Tibial artery (tissue), 4 donors: Measurements from ENCODE around the gene MSI2.

ENCODE experiments used
- DNase-seq, 2 donors: peaks; one replicate each; pipeline ENCODE4 v3.0.0-alpha.2; 2019
- H3K27ac ChIP-seq, 2 donors: fragments of 200-600 bp; sonication (generic) in 1 of 2; 1 replicate in 1 of 2; 2 replicates in 1 of 2; pipeline ENCODE4 v1.5.1; 2018 to 2019; ENCODE audit warnings: mild to moderate bottlenecking in 1 of 2
- H3K27me3 ChIP-seq, 2 donors: fragments of 200-600 bp; sonication (generic) in 1 of 2; one replicate each; pipeline versions ENCODE4 v1.5.1 to v1.6.0; 2016 to 2019
- H3K36me3 ChIP-seq, 3 donors: fragments of 200-600 bp; sonication (generic) in 2 of 3; one replicate each; pipeline ENCODE4 v1.5.1; 2016 to 2019; ENCODE audit warnings: mild to moderate bottlenecking in 2 of 3
- H3K4me1 ChIP-seq, 4 donors: fragments of 200-600 bp; sonication (generic) in 2 of 4; 1 replicate in 3 of 4; 2 replicates in 1 of 4; pipeline ENCODE4 v1.5.1; 2016 to 2019
- H3K4me3 ChIP-seq, 2 donors: fragments of 200-600 bp; sonication (generic) in 1 of 2; 1 replicate in 1 of 2; 2 replicates in 1 of 2; pipeline ENCODE4 v1.5.1; 2018 to 2019; ENCODE audit warnings: mild to moderate bottlenecking in 2 of 2
- H3K9me3 ChIP-seq, 3 donors: fragments of 200-600 bp; sonication (generic) in 1 of 3; one replicate each; pipeline ENCODE4 v1.5.1; 2016 to 2019
- intact Hi-C: fragments of 100-400 bp; cut with DNase I; formaldehyde crosslinking; loops from one replicate; pipeline ENCODE4 v1.15.0; 2023; ENCODE audit warnings: low total_unique reads
- TF ChIP-seq, protein P1 (sequence below), 2 experiments: fragments of 200-600 bp in 1 of 2; fragments of 450-650 bp in 1 of 2; IDR thresholded peaks; one replicate each; pipeline ENCODE4 v1.5.1; 2017 to 2019; ENCODE audit warnings: antibody characterized with exemption in 2 of 2, mild to moderate bottlenecking in 1 of 2, moderate library complexity in 1 of 2

MSI2 gene

DNA sequence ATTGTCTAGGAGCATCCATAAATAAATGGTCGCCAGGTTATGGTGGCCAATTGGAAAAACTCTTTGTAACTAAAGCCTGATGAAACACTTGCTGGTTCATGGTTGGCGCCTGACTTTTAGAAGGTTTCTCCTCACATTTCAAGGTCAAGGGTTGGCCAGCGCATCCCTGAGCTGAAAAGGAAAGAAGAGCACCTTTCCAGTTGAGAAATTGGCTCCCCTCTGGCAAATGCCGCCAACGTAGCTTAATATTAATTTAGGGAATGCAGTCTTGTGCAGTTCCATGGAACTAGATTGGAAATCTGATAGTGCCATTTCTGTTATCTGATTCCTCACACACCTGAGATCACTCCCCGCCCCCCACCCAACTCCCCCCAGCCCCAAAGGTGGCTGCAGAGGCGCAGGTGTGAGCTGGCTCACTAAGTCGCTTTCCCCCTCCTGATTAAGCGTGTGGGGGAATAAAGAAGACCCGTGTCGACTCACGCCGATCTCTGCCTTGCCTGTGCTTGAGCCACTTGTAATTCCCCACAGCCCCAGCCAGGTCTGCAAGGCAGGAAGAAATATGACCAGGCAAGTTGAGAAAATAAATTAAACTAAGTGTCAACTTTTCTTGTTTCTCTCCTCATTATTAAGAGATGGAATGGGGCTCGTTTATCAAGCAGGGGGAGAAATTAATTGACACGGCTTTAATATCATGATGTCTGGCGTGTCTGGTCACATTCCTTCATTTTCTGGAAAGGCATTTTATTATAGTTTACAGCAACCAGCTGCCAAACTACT is 331.1 kb downstream of the MSI2 start:
- Histone ChIP-seq H3K9me3 (no peaks in the 10 kb centered on the region), H3K27ac (no peak overlapping the region), H3K36me3 (no peaks in the 10 kb centered on the region), H3K4me3 (no peak overlapping the region), H3K4me1 (peaks cover 0 to 41% (median 15%) of the 10 kb centered on the region in 4 donors), H3K27me3 (no peaks in the 10 kb centered on the region)
- TF ChIP-seq, protein P1, sequence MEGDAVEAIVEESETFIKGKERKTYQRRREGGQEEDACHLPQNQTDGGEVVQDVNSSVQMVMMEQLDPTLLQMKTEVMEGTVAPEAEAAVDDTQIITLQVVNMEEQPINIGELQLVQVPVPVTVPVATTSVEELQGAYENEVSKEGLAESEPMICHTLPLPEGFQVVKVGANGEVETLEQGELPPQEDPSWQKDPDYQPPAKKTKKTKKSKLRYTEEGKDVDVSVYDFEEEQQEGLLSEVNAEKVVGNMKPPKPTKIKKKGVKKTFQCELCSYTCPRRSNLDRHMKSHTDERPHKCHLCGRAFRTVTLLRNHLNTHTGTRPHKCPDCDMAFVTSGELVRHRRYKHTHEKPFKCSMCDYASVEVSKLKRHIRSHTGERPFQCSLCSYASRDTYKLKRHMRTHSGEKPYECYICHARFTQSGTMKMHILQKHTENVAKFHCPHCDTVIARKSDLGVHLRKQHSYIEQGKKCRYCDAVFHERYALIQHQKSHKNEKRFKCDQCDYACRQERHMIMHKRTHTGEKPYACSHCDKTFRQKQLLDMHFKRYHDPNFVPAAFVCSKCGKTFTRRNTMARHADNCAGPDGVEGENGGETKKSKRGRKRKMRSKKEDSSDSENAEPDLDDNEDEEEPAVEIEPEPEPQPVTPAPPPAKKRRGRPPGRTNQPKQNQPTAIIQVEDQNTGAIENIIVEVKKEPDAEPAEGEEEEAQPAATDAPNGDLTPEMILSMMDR (IDR thresholded peaks at IDR 0.05): no peak
- intact Hi-C loops: no loop called here
- DNase-seq: no peak

DNA sequence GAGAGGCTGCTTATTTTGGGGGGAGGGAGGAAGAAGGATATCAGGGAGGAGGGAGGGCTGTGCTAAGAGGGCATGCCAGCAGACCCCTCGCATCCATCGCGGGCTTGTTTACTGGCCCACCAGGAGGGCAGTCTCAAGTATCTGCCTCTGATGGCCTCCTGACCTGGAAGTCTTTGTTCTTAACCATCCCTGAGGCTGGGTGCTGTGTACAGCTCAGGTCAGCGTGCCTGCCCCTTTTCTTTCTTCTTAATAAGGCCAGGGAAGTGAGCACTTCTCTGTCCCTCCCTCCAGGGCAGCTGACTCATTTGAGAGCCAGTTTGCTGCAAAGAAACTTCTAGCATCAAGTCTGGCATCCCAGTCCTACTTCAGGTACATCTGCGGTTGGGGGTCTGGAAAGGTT is 331.8 kb downstream of the MSI2 start:
- Histone ChIP-seq H3K27me3 (no peaks in the 10 kb centered on the region), H3K36me3 (no peaks in the 10 kb centered on the region), H3K9me3 (no peaks in the 10 kb centered on the region), H3K4me1 (peaks cover 0 to 41% (median 15%) of the 10 kb centered on the region in 4 donors), H3K4me3 (no peak overlapping the region), H3K27ac (no peak overlapping the region)
- DNase-seq: no peak
- intact Hi-C loops: no loop called here
- TF ChIP-seq, protein P1 (IDR thresholded peaks at IDR 0.05): no peak

DNA sequence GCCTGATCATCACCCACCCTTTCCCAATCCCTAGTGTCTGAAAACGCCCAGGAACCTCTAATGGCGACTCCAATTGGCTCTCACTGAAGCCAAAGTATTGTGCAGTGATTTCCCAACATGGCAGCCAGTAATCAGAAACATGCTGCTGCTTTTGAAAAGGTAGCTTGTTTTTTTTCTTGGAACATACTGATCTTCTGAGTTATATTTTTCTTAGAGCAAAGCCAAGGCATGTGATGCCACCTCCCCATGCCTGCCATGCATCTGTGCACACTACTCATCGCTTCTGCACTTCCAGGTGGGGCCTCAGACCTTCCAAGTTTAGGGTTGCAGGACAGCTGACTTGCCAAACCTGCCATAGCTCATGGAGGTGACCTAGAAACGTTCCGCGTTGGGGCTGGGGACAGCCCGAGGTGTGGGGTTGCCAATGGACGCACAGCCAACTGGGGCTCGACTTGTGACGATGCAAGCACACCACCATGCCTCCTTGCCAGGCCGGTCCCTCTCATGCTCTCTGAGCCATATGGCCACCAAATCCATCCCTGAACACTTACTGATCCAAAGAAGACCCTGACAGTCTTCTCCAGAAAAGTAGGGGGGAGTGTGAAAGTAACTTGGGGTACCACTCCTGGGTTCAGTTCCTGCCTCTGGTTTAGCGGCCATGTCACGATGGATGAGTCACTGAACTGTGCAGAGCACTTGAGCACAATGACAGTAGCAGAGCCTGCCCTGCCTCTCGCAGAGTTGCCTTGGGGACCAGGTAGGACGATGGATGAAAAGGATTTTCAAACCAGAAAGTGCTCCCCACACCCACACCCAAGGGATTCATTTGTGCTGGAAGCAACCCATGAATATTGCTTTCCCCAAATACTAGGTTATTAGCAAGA is 333.1 kb downstream of the MSI2 start:
- TF ChIP-seq, protein P1 (IDR thresholded peaks at IDR 0.05): no peak
- Histone ChIP-seq H3K27me3 (no peaks in the 10 kb centered on the region), H3K4me3 (no peak overlapping the region), H3K4me1 (peaks cover 0 to 41% (median 15%) of the 10 kb centered on the region in 4 donors), H3K9me3 (no peaks in the 10 kb centered on the region), H3K36me3 (no peaks in the 10 kb centered on the region), H3K27ac (no peak overlapping the region)
- intact Hi-C loops: no loop called here
- no peak for DNase-seq

DNA sequence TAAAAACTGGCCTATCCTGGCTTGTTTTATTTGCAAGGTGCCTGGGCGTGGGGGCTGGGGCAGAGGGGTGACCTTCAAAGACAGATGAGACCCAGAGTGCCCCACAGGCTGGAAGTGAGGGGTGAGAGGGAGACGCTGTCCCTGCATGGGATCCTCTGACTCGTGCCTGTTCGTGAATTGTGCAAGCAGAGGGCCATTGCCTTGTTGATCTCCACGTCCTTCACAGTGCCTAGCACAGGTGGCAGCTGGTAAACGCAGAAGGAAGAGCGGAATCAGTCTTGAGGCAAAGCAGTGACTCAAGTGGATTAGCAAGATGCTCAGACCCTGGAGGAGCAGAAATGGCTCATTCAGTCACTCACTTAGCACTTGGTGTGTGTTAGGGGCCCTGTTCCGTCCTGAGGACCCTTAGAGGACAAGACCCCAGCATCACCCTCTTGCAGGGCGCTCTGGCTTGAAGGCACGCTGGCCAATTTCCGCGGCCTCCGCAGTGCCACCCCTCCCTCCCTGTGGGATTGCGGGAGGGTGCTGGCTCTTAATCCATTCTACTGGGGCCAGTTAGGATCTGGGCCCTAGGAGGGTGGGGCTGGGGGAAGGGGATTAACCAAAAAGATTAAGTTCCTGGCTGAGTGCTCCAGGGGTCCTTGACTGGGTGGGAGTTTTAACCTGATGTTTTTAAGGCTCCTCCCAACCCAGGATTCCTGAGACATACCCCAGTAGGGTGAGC is 337.6 kb downstream of the MSI2 start:
- no peaks in the 10 kb centered on the region for H3K27me3 ChIP-seq
- no peak overlapping the region for H3K4me3 ChIP-seq
- H3K4me1 ChIP-seq: peaks cover 0 to 19% (median 5%) of the 10 kb centered on the region in 4 donors
- TF ChIP-seq, protein P1 (IDR thresholded peaks at IDR 0.05): no peak
- no peak overlapping the region for H3K27ac ChIP-seq
- no peaks in the 10 kb centered on the region for H3K36me3 ChIP-seq
- DNase-seq: no peak
- H3K9me3 ChIP-seq: peaks cover 0 to 5% (median 0%) of the 10 kb centered on the region in 3 donors
- intact Hi-C loops: no loop called here

DNA sequence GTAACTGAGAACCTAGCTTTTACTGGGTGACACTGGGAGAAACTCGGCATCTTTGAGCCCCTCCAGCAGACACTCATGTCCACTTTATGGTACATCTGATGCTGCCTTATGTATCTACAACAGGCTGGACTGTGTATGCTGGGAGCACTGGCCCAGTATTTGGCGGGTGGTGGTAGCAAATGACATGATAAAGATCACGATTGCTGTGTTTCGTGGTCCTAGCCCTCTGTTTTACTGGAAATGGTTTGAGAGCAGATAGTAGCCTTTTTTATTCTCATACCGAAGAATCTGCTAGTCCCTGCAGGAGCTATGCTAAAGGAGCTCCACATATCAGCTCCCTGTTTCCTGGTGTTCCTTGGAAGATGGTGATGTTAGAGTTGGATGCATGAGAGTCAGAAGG is 338.4 kb downstream of the MSI2 start:
- Histone ChIP-seq H3K9me3 (peaks cover 0 to 5% (median 0%) of the 10 kb centered on the region in 3 donors), H3K27me3 (no peaks in the 10 kb centered on the region), H3K4me1 (peaks cover 0 to 10% (median 3%) of the 10 kb centered on the region in 4 donors), H3K4me3 (no peak overlapping the region), H3K27ac (no peak overlapping the region), H3K36me3 (no peaks in the 10 kb centered on the region)
- TF ChIP-seq, protein P1 (IDR thresholded peaks at IDR 0.05): no peak
- no peak for DNase-seq
- intact Hi-C loops: no loop called here
